GM18508 (cell line): Measurements from ENCODE around the gene CREBBP.

ENCODE experiments used
- ATAC-seq: cut with Tn5 transposase; IDR thresholded peaks from one replicate; pipeline ENCODE4 v1.9.1; 2021; ENCODE audit warnings: moderate number of reproducible peaks; ENCODE audit not compliant: insufficient read depth, unreplicated experiment

The CREBBP gene

GRCh38 chr16:3774156-3774767, 106.3 kb downstream of the CREBBP start:
- no peak for ATAC-seq

- ATAC-seq = no peak
Measured at GRCh38 chr16:3773663-3774062, 106.8 kb downstream of the CREBBP start.

DNA sequence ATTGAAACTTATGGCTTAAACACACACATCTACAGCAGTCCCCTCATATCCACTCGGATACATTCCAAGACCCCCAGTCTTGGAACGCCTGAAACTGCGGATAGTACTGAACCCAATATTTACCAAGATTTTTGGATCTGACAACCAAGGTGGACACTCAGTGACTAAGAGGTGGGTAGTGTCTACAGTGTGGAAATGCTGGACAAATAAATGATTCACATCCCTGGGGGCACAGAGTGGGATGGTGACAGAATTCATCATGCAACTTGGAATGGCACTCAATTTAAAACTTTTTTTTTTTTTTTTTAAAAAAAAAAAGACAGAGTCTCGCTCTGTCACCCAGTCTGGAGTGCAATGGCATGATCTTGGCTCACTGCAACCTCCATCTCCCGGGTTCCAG, 109.0 kb downstream of the CREBBP start:
- no peak for ATAC-seq

DNA sequence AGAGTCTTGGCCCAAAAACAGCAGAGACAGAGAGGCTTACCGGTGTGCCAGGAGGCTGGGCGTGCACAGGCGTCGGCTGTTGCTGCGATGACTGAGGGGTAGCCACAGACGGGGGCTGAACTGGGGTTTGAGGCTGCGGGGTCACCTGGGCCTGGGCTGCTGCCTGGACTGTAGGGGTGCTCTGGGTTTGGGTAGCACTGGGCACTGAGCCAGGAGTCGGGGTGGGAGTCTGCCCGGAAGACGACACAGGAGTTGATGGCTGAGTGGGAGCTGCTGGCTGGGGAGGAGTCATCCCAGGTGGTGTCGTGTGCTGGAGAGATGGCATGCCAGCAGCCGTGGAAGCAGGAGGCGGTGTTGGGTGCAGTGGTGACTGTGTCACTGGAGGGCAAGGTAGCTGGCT, 110.0 kb downstream of the CREBBP start:
- no peak for ATAC-seq

DNA sequence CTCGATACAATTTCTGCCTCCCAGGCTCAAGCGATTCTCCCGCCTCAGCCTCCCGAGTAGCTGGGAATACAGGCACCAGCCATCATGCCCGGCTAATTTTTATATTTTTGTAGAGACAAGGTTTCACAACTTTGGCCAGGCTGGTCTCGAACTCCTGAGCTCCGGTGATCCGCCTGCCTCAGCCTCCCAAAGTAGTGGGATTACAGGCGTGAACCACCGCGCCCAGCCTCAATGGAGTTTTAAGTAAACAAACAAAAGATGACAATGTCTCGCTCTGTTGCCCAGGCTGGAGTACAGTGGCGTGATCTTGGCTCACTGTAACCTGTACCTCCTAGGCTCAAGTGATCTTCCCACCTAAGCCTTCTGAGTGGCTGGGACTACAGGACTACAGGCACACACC, 110.6 kb downstream of the CREBBP start:
- no peak for ATAC-seq

- ATAC-seq = no peak
Measured at GRCh38 chr16:3769013-3769412, 111.5 kb downstream of the CREBBP start.

DNA sequence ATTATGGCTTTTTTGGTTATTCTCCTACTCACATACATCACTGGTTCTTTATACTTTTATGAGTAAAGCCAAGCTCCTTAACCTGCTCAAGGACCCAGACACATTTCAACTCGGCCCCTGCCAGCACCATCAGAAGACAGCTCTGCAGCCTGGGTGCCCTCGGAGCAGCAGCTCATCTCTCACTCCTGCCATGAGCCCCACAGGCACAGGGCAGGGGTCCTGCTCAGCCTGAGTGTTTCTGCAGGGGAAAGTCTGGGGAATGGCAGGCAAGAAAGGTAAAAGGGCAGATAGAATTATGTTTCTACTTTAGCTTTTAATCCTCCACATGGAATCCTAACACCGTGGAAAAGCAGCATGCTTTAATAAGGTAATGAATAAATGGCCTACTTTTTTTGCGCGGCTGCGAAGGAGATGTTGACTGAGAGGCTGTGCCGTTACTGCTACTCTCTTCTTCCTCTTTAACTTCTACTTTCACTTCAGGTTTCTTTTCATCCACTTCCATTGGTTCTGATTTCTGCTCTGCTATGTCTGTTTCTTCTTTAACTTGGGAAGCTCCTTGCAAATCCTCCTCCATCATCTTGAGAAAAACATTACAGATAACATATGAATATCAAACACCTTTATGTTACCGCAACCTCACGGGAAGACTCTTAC, 113.1 kb downstream of the CREBBP start:
- ATAC-seq = no peak

DNA sequence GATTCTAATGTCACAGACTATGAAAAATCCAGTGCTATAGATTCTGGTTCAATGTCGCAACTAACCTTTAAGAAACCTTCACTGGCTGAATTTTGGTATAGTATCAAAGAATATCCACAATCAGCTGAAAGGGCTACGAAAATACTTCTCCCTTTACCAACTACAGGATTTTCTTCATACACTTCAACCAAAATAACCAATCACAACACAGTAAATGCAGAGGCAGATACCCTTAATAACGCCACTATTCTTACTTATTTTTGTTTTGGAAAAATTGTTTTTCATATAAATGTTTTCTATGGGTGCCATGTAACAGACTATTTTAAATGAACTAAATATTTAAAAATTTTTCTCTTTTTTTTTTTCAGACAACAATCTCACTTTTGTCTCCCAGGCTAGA, 114.3 kb downstream of the CREBBP start:
- no peak for ATAC-seq

DNA sequence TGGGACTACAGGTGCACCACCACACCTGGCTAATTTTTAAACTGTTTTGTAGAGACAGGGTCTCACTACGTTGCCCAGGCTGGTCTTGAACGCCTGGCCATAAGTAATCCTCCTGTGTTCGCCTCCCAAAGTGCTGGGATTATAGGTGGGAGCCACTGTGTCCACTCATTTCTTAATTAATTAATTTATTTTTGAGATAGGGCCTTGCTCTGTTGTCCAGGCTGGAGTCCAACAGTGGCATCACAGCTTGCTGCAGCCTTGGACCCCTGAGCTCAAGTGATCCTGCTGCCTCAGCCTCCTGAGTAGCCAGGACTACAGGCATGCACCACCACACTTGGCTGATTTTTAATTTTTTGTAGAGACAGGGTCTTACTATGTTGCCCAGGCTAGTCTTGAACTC, 116.1 kb downstream of the CREBBP start:
- ATAC-seq = no peak

GRCh38 chr16:3762107-3762750, 118.3 kb downstream of the CREBBP start:
- no peak for ATAC-seq

DNA sequence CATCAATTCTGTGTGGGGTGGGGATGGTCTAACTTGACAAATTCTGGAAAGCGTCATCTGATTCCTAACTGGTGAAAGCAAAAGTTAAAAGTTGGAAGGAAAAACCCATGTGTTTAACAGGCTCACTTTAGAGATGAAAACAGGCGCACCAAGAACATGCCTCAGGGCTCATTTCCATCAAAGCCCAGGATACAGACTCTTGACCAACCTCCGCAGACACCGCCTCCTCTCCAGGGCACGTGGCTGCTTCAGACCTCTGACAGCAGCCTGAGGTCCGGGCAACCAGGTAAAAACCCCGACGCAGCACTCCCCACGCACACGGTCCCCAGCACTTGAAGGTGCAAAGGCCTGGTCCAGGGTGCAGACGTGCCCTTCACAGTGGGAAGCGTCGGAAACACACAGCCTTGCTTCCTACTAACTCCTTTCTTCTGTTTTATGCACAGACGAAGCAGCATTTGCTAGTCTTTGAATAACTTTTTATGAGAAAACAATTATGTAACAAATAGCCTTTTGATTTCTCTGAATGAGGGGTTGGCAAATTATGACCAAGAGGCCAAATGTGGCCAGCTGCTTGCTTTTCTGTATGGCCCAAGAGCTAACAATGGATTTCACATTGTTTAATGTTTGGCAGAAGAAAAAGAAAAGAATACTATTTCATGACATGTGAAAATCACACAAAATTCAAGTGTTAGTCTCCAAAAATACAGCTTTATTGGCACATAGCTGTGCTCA, 119.0 kb downstream of the CREBBP start:
- ATAC-seq = no peak

DNA sequence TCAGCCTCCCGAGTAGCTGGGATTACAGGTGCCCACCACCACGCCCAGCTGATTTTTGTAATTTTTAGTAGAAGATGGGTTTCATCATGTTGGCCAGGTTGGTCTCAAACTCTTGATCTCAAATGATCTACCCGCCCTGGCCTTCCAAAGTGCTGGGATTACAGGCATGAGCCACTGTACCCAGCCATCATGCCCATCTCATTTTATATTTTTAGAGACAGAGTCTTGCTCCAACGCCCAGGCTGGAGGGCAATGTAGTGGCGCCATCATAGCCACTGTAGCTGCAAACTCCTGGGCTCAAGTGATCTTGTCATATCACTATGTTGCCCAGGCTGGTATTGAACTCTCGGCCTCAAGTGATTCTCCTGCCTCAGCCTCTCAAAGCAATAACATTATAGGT, 120.0 kb downstream of the CREBBP start:
- ATAC-seq = no peak

GRCh38 chr16:3759736-3760135, 120.8 kb downstream of the CREBBP start:
- no peak for ATAC-seq

- ATAC-seq = no peak
Measured at GRCh38 chr16:3756113-3756512, 124.4 kb downstream of the CREBBP start.

- ATAC-seq = no peak
Measured at GRCh38 chr16:3755249-3755648, 125.3 kb downstream of the CREBBP start.

DNA sequence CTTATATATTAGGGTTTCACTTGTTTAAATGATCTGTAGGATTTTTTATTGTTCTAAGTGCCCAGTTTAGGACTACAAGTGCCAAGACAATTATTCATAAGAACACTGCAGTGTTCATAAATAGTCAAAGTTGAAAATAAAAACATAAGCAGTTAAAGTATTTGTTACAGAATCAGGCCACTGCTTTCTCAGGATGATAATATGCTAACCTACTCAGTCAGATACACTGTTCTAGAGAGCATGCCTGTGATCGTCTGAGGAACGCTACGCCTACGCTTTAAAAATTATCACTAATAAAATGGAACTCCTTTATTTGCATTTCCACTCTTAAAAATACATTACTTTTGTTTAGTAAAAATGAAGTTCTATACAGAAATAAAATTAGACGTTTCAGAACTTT, 125.7 kb downstream of the CREBBP start:
- ATAC-seq = no peak

DNA sequence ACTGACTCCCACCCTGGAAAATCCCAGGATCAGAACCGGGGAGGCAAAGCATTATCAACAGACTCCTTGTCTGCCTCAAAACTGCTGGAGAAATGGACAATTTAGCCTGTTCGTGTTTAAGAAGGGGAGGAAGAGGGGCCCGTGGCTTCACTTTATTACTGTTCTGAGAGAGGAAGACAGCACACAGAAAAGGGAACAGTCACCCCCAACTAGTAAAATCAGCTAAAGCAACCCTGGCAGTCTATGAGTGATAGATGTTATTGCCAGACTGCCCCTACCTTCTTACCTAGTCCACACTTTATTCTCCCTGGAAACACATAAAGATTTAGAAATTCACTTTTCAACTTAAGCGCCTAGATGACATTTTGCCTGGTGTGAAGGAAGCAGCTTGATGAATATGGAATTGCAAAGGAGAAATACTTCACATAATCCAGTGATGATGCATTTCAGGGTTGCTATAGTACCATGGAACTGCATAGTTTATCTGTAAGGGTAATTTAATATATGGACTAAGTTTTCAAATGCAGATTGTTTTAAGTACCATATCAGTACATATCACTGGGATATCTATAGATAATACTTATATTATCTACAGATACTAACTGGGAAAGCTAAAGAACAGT, 126.3 kb downstream of the CREBBP start:
- no peak for ATAC-seq

GRCh38 chr16:3752984-3753383, 127.5 kb downstream of the CREBBP start:
- no peak for ATAC-seq

GRCh38 chr16:3751878-3752277, 128.6 kb downstream of the CREBBP start:
- ATAC-seq = no peak

- ATAC-seq = no peak
Measured at GRCh38 chr16:3748307-3748706, 132.2 kb downstream of the CREBBP start.
